Amniotic epithelial cell (primary cell): ENCODE measurements around the gene P3H4.
A peak's percentile ranks its signal among the peaks of the same experiment; 100 is the strongest.
"Not testable (repeated sequence)": the region's sequence is repeated elsewhere in the genome, so short reads cannot be mapped to it uniquely, and the experiment has no call there.

Source experiments
- DNase-seq: peaks from one replicate; pipeline ENCODE4 v3.0.0-alpha.2; 2010; ENCODE audit warnings: low read depth

The P3H4 gene

DNA sequence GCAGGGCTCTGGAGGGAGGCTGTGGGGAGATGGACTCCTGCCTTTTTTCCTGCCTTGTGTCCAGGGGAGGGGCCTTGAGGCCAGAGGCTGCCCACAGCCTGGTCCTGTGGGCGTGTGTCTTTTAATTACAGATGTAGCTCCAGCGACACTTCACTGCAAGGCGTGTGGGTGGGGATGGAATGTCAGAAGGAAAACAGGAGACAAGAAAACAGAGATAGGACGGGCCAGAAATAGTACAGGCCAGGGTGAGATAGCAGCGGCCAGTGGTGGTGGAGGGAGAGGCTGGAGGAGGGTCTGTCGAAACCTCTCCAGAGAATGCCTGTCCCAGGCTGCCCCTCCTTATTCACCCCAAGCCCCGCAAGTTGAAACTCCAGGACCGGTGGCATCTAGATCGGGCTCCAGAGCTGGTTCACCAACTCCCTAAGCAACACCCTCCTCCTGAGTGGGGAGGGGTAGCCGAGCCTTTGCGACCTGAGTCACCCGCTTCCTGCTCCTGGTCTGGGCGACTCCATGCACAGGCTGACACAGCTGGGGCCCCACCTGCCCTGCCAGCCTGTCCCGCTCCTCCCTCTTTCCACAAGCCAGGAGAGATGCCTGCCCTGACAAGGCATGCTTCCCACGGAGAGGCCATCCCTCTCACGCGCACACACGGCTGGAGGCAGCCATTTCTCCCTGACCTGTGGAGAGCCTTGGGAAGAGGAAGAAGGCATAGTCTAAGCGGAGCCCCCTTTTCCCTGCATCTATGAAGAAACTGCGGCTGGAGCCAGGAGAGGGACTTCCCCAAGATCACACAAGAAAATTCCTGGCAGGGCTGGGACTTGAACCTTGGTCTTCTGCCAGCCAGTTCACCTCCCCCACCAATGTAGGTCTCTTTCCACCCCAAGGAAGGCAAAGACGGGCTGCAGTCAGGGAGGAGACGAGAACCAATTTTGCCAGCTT lies 18.6 kb downstream of the P3H4 start:
- DNase-seq, result peak; percentile 92

DNA sequence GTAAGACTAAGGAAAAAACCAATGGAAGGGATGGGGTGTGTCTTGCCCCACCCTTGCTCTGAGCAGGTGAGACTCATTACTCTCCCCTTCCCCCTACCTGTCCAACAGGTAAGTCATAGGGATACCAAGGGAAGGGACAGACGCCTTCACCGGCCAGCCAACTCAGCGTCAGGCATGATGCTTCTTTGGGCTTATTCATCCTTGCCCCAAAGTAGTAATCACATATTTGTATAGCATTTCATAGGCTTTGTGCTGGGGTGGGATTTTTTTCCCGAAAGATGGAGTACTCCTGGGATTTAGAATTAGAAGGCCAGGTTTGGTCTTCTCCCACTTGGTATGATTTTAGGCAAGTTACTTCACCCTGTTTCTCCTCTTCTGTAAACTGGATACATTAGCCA lies 24.7 kb downstream of the P3H4 start:
- DNase-seq, result no peak

DNA sequence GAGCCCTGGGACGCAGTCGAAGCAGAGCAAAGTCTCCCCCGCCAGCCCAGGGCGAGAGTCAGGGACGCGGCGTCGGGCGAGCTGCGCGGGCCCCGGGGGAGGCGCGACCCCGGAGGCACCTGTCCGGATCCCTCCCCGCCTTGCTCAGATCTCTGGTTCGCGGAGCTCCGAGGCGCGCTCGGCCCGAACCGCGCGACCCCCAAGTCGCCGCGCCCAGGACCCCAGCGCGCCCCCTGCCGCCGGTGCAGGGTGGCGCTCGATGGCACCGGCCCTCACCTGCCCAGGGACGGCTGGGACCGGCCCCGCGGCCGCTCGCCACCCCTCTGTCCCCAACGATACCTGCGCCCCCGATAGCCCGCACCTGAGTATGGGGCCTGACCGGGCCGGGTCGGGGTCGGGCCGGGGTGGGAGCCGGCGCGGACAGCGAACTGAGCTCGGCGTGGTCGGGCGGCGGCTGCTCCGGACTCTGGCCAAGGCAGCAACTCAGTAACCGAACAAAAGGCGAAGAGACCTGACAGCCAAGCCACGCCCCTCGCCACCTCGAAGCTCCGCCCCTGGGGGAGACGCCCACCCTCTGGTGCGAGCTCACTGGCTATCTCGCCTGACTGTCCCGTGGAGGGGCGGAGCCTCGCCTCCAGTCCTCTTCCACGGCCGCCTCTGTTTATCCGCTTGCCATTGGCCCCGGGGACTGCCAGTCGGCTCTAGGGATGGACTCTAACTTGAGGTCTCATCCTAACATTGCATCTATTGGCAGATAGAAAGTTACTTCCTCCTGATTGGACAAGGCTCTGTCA lies 25.3 kb downstream of the P3H4 start, which contains the start of gene JUP:
Gene JUP, minus strand, starts transcription at position 485 of the 794 bp plus-strand sequence. CDS start 14,857 bp downstream, outside the sequence.
- peak; percentile 99 for DNase-seq

DNA sequence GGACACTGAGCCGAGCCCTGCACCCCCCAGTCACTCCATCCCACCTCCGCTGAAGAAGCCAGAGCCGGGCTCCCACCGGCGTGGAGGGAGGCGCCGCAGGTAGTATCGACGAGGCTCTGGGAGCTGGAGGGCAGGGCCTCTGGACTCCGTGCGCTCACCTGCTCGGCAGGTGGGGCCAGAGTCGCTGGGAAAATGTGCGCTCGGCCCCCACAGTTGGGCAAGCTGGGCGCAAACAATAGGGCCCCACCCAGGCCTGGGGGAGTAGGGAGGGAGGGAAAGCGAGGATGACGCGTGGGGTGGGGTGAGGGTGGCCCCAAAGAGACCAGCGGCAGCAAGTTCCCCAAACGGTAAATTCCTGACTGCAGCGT lies 25.9 kb downstream of the P3H4 start:
- no peak for DNase-seq

DNA sequence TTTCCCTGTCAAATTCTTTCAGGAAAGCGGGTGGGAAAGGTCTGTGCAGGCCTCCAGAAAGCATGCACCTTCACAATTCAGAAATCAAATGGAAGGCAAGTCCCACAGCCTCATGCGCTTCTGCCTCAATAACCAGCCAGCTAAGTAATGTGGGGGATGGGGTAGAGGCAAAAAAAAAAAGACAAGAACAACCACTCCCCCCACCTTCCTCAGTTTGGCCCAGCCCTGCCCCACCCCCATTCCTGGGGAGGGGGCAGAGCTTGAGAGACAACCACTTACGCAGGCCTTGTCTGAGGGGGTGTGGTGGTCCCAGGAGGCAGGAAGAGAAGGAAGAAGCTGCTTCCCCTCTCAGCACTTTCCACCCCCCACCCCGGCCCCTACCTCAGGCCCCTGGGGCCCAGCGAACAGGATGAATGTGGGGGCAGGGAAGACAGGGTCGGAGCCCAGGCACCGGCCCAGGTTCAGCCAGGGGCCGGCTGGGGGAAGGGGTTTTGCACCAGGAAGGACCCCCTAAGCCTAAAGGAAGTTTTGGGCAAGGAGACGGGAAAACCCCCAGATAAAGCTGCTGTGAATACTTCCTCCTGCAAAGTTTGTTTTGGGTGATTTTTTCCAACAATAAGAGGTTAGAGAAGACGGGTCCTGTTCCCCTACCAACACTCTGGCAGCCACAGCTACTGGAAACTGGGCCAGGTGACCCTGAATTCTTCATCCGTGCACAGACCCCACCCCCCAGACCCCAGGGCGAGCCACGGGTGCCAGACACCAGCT lies 26.5 kb downstream of the P3H4 start:
- no peak for DNase-seq

DNA sequence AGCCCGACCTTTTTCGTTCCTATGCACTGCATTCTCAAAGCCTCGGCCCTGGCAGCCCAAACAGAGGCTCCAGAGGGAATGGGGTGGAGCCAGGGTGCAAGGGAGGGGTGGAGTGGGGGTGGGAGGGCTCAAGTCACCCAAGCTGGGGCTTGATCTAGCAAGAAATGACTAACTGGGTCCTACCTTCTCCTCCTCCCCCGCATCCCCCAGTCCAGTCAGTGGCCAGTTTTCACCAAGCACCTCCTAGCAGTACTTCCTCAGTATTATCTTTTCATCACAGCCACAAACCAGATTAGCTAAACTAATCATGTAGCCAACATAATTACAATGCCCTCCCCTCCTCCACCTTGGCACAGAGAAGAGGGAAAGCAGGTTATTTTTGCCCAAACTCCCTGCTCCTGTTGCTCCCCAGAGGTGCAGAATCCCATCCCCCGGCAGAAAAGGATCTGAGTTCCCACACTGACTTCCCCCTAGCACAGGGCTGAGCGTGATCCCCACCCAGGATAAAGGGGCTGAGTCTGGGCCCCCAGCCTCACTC lies 27.5 kb downstream of the P3H4 start:
- peak; percentile 90 for DNase-seq

DNA sequence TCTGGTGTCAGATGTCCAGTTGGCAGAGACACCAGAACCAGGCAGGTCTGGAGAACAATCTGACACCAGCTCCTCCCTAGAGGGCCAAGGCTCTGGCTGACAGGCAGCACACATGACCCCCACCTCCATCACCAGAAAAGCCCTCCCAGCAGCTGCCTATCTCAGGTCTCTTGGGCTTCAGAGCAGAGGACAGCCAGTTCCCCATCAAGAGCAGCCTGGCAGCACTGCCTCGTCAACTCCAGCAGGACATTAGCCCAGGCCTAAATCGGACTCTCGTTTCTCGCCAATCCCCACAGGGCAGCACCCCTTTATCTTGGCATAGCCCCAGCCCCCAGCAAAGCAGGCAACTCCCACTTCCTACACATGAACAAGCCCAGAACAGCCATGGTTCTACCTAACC lies 29.6 kb downstream of the P3H4 start:
- DNase-seq, result no peak

DNA sequence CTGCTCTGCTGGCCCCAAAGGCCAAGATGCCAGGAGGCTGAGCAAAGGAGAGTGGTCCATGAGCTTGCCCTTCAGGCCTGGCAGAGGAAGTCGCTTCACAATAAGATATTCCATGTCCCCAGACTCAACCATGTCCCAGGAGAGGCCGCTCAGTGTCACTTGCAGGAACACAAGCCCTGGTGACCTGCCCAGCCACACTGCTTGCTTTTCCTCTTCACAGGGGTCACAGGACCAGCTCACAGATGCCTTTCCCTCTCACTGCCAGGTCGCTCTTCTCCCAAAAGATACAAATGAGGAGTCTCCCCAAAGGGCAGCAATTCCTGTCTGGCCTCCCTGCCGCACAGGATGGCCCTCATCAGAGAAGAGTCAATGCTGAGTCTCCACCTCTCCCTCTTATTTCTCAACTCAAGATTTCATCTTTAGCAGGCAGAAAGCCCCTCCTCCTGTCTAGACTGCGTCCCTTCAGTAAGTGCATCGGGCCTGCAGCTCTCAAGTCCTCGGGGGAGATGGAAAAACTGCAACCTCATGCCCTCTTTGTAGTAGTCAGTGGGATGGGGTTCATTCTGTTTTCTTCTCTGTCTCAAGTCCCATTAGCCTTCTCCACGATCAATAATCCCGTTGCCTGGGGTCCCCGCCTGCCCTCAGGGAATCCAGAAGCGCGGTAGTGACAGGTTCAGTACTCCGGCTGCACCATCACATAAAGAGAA lies 30.2 kb downstream of the P3H4 start:
- peak; percentile 44 for DNase-seq

DNA sequence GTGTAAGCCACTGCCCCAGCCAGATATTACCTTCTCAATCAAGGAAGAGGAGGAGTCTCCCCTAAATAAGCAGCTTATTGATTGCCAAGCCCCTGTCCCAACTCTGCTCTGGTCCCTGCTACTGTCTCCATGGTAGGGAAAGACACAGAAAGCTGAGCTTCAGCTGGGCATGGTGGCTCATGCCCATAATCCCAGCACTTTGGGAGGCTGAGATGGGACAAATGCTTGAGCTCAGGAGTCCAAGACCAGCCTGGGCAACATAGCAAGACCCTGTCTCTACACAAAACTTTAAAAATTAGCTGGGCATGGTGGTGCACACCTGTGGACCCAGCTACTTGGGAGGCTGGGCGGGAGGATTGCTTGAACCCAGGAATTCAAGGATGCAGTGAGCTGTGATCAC lies 31.8 kb downstream of the P3H4 start:
- DNase-seq, result no peak

DNA sequence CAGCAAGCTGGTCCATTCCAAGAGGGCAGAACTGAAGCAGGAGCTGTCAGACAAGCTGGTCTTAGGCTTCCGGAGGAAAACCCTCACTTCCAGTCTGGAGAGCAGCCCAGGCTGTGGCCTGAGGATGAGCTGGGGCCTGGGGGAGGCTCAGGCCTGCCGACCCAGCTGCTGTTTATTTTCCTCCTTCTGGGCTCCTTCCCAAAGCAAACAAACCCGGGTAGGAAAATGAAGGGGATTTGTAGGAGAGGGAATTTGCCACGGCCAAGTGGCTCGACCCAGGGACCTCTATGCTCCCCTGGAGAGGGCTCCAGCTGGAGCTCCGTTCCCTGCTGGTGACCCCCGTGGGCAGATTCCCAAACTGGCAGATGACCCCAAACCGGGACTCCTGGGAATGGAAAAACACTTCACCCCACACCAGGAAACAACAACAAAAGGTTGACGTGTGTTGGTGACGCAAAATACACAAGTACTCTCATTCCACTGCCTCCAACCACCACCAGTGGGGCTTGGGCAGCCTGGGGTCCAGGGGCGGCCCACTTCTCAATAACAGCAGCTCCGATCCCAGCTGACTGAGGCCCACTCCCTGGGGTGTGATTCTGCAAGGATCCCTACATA lies 34.1 kb downstream of the P3H4 start:
- DNase-seq, result peak; percentile 89

DNA sequence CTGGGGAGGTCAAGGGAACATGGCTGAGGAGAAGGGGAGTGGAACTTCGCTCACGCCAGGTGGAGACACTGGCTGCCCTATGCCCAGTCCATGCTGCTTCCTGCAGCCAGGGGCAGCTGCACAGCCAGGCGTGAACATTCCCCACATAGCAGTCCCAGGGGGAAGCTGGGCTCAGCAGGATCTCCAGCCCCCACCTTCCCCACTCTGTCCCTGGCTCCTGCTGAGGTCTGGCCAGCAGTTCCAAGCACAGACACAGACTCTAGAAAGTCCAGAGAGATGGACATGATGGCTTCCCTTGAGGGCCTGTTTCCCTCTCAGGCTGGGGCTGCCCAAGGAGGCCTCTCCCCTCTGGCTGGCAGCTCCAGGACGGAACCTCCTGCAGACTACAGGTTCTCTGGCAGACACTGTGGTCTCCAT lies 34.6 kb downstream of the P3H4 start:
- no peak for DNase-seq

DNA sequence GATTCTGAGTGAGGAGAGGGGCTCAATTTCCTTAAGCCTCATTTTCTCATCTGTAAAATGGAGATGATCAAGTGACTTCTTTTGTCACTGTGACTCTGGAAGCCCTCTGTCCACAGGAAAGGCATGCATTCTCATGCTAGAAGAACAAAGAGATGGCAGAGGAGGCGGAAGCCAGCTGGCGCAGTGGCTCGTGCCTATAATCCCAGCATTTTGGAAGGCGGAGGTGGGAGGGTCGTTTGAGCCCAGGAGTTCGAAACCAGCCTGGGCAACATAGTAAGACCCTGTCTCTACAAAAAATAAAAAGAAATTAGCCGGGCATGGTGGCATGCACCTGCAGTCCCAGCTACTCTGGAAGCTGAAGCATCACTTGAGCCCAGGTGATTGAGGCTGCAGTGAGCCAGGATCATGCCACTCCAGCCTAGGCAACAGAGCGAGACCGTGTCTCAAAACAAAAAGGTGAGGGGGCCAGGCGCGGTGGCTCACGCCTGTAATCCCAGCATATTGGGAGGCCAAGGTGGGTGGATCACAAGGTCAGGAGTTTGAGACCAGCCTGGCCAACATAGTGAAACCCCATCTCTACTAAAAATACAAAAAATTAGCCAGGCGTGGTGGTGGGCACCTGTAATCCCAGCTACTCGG lies 35.4 kb downstream of the P3H4 start:
- DNase-seq, result not testable (repeated sequence)

DNA sequence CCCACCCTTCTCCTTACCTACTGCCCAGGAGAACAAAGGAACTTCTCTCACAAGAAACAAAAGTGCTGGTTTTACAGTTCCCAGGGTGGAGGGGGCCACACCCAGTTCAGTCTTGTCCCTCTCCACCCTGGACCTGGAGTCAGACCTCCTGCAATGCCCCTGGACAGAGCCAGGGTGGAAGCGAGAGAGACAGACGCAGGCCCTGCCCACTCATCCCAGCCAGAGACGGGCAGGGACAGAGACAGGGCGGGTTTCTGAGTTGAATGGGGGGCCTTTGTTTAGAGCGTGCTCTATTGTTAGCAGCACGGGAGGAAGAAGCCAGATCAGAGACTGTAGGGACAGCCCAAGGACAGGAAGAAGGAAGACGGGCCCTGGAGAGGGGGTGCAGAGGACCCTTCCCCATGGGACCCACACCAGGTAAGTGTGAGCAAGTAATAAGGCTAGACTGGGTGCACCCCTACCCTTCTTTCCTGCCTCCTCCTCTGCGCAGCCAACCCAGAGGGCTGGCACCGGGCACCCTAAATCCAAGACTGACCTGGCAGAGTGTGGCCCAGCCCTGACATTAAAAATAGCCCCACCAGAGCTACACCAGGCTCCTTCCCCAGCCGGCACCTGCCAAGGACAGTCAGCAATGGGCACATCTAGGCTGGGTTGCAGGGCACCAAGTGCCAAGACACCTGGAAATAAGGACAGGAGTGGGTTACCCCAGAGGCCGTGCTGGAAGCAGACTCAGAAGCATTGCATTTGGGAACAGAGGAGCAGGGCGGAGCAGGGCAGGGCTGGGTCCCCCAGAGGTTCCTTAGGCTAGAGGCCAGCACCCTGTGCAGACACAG lies 36.1 kb downstream of the P3H4 start:
- DNase-seq, result no peak

DNA sequence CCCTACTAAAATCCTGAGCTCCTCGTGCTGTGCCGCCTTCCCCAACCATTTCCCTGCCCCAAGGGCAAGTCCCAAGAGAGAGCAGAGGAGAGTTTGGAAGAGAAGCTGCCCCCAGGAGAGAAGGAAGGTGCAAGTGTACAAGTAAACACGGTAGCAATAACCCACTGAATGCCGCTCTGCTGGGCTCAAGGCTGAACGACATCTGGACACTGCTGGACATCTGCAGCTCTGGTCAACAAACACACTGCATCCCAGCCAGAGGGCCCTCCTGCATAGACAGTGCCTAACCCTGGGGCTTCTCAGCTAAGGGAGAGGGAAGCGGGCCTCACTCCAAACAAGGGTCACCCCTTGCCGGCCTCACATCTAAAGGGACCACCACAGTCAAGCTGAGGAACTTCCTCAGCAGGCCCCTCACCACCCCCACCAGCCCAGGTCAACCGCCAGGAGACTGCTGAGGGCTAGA lies 38.0 kb downstream of the P3H4 start:
- DNase-seq, result no peak

DNA sequence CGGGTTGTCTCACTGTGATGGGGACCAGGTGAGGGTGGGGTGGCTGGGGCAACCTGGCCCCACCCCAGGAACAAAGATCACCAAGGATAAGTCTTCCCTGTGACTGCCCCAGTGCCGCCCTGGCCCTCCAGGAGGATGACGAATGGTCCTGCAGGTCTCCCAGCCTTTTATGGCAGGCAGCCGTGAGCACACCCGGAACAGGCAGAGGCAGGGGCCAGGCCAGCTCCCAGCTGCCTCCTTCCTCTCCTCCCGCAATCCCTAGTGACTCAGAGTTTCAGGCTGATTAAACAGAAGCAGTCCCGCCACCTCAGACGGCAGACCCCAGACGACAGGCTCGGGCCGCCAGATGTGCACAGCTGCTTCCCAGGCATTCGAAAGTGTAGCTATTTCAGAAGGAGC lies 38.6 kb downstream of the P3H4 start:
- peak; percentile 84 for DNase-seq

DNA sequence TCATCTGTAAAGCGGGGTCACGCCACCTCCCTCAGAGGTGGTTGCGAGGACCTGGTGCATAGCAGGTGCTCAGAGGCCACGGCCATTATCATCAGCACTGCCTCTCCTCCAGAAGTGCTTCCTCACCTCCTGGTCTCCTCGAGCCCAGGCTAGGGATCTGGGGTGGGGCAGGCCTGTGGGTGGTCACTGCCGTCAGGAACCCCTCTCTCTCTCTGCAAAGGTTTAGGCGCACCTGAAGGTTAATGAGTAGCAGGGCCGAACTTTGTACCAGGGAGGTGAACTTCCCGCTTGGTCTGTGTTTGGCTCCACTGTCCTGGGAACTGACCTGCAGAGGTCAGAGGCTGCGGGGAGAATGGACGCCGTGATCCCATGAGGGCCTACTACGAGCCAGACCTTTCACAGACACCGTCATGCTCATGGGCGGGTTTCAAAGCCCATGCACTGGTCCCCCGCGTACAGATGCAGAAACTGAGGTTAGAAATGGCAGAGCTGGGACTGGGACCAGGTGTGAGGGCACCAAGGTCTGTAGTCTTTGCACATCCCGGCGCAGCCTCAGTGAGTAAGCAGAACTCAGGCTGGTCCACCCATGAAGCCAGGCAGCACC lies 39.1 kb downstream of the P3H4 start:
- no peak for DNase-seq

DNA sequence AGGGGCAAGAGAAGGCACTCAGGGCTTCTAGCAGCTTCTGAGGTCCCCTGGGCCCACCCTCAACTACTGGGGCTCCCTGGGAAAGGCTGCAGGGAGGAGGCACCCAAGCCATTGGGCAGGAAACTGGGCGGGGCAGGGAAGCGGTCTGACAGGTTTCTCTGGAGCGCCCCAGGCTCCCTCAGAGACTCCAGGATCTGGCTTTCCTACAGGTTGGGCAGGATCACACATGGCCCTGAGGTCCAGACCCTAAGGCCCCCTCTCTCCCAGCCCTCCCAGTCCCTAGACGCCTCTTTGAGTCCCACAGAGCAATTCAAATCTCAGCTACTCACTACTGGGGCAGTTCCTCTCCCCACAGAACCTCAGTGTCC lies 39.5 kb downstream of the P3H4 start:
- no peak for DNase-seq

DNA sequence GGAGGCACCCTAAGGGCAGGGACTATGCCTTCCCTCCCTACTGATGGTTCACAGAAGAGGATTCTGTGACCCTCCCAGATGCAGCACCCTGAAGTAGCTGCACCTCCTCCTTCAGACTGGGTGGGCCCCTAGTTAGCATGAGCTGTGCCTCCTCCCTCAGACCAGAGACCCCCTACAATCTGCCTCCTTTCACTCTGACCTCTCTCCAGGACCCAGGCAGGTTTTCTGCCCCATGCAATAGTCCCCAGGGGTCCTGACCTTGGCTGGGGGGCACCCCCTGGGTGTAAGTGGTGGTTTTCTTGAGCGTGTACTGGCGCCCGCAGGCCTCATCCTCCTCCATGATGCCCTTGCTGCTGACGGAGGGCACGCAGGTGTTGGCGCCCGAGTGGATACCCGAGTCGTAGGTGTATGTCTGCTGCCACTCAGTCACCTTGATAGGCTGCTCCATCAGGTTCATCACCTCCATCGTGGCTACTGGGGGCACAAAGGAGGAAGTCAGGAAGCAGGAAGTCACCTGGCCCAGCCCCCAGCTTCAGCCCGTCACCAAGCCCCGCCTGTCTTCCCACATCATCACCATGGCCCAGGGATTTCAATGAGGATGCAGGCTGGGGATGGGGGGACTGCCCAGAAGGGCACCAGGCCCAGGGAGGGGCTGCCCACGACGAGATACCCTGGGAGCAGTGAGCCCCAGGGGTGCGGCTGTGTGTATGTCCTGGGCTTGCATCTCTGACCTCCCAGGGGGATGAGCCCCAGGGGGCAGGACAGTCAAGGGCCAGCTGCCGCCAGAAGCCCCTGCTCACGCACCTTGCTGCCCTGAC lies 40.2 kb downstream of the P3H4 start:
- no peak for DNase-seq
